Cardiac muscle cell (in vitro differentiated cells and primary cell): Measurements from ENCODE around the gene TSGA10IP. TPM values are rescaled to one million over a fixed set of nuclear protein-coding genes. Genes with fewer than 3 reads are reported as not detected.
A peak's percentile ranks its signal among the peaks of the same experiment; 100 is the strongest.

Experiments used
- DNase-seq, 2 donors: peaks; one replicate each; pipeline versions ENCODE4 v3.0.0 to v3.0.0-alpha.2; 2010 to 2017; ENCODE audit warnings: low read depth in 1 of 2, low spot score in 1 of 2
- H3K27ac ChIP-seq: fragments of 200-600 bp; sonication (generic); 2 replicates; pipeline ENCODE4 v1.5.1; 2016
- H3K27me3 ChIP-seq: fragments of 200-600 bp; sonication (generic); 2 replicates; pipeline ENCODE4 v1.6.0; 2016; ENCODE audit warnings: control low read depth
- H3K36me3 ChIP-seq: fragments of 200-600 bp; sonication (generic); 2 replicates; pipeline ENCODE4 v1.5.1; 2016; ENCODE audit warnings: control low read depth
- H3K4me1 ChIP-seq: fragments of 200-600 bp; sonication (generic); 2 replicates; pipeline ENCODE4 v1.8.1; 2017; ENCODE audit warnings: low read depth, mild to moderate bottlenecking, mixed run types
- H3K4me3 ChIP-seq: fragments of 200-600 bp; sonication (generic); 2 replicates; pipeline ENCODE4 v1.5.1; 2016; ENCODE audit warnings: mild to moderate bottlenecking
- H3K9me3 ChIP-seq: fragments of 200-600 bp; sonication (generic); 2 replicates; pipeline ENCODE4 v1.5.1; 2017; ENCODE audit warnings: low read depth, mild to moderate bottlenecking, control low read depth
- CTCF ChIP-seq: IDR thresholded peaks from 2 replicates; pipeline ENCODE4 v1.5.1; 2012; ENCODE audit warnings: low read depth, mild to moderate bottlenecking, low read length
- polyA plus RNA-seq: library from polyadenylated mRNA; unstranded; fragments of >200 nt; fragmentation: Nextera tagmentation; extraction: Ambion mirVana; gene quantifications from 2 replicates; pipeline ENCODE4 v1.2.1, GENCODE V29; 2016
- total RNA-seq: library from RNA; depleted of rRNA; stranded (reverse); fragments of >200 nt; gene quantifications from 2 replicates; pipeline ENCODE4 v1.2.3, GENCODE V29; 2016

The TSGA10IP gene
- total and polyA plus RNA-seq, 2 experiments from 2014 or later: 1.0 to 1.1 TPM

GRCh38 chr11:66006891-66007176 lies 61.6 kb downstream of the TSGA10IP start:
- no peak for TF ChIP-seq CTCF
- Histone ChIP-seq H3K27ac (no peak overlapping the region), H3K9me3 (no peaks in the 10 kb centered on the region), H3K4me1 (no peaks in the 10 kb centered on the region), H3K27me3 (peaks cover 16% of the 10 kb centered on the region), H3K4me3 (no peak overlapping the region), H3K36me3 (peaks cover 3% of the 10 kb centered on the region)
- no peak for DNase-seq

- H3K27me3 ChIP-seq: peaks cover 20% of the 10 kb centered on the region
- no peak overlapping the region for H3K27ac ChIP-seq
- no peak overlapping the region for H3K4me3 ChIP-seq
- no peaks in the 10 kb centered on the region for H3K4me1 ChIP-seq
- DNase-seq: peak in 1 of 2 donors; percentile 18
- H3K9me3 ChIP-seq: no peaks in the 10 kb centered on the region
- TF ChIP-seq CTCF: no peak
- peaks cover 3% of the 10 kb centered on the region for H3K36me3 ChIP-seq
These were observed 61.9 kb downstream of the TSGA10IP start for GRCh38 chr11:66007201-66007634.

- TF ChIP-seq CTCF: no peak
- H3K4me1 ChIP-seq: no peaks in the 10 kb centered on the region
- H3K9me3 ChIP-seq: no peaks in the 10 kb centered on the region
- H3K27ac ChIP-seq: no peak overlapping the region
- no peak for DNase-seq
- H3K27me3 ChIP-seq: peaks cover 24% of the 10 kb centered on the region
- H3K36me3 ChIP-seq: peaks cover 3% of the 10 kb centered on the region
- no peak overlapping the region for H3K4me3 ChIP-seq
These were observed 62.8 kb downstream of the TSGA10IP start for GRCh38 chr11:66008095-66008467.

- H3K4me1 ChIP-seq: no peaks in the 10 kb centered on the region
- no peak for DNase-seq
- H3K27ac ChIP-seq: no peak overlapping the region
- H3K9me3 ChIP-seq: no peaks in the 10 kb centered on the region
- H3K36me3 ChIP-seq: peaks cover 3% of the 10 kb centered on the region
- TF ChIP-seq CTCF: no peak
- H3K27me3 ChIP-seq: peaks cover 24% of the 10 kb centered on the region
- H3K4me3 ChIP-seq: no peak overlapping the region
These were observed 63.3 kb downstream of the TSGA10IP start for GRCh38 chr11:66008468-66009101.

Other genes with a start within 250 kb of the TSGA10IP start
- gene KAT5, start 233.2 kb upstream of the TSGA10IP start, total RNA-seq: 51.2 and 51.4 TPM in 2 replicates
- gene KAT5, start 233.2 kb upstream of the TSGA10IP start, polyA plus RNA-seq: 37.7 and 63.7 TPM in 2 replicates
- gene RNASEH2C, start 224.7 kb upstream of the TSGA10IP start, total RNA-seq: 83.7 and 108 TPM in 2 replicates
- 71.5 and 84.4 TPM in 2 replicates for gene RNASEH2C, start 224.7 kb upstream of the TSGA10IP start, polyA plus RNA-seq
- 18.1 and 24.3 TPM in 2 replicates for gene AP5B1, start 164.5 kb upstream of the TSGA10IP start, total RNA-seq
- gene AP5B1, start 164.5 kb upstream of the TSGA10IP start, polyA plus RNA-seq: 13.6 and 18.0 TPM in 2 replicates
- gene OVOL1, start 158.4 kb upstream of the TSGA10IP start, total RNA-seq: 0.15 and 0.60 TPM in 2 replicates
- gene OVOL1, start 158.4 kb upstream of the TSGA10IP start, polyA plus RNA-seq: 0.35 TPM in 1 of 2 replicates, not detected in the other
- gene SNX32, start 111.5 kb upstream of the TSGA10IP start, total RNA-seq: 5.9 and 6.0 TPM in 2 replicates
- gene SNX32, start 111.5 kb upstream of the TSGA10IP start, polyA plus RNA-seq: 13.2 and 21.4 TPM in 2 replicates
- 974 and 1,709 TPM in 2 replicates for gene CFL1, start 87.3 kb upstream of the TSGA10IP start, total RNA-seq
- gene CFL1, start 87.3 kb upstream of the TSGA10IP start, polyA plus RNA-seq: 1,641 and 2,660 TPM in 2 replicates
- gene MUS81, start 85.0 kb upstream of the TSGA10IP start, total RNA-seq: 74.3 and 88.9 TPM in 2 replicates
- gene MUS81, start 85.0 kb upstream of the TSGA10IP start, polyA plus RNA-seq: 80.3 and 82.7 TPM in 2 replicates
- 138 and 161 TPM in 2 replicates for gene EFEMP2, start 72.7 kb upstream of the TSGA10IP start, total RNA-seq
- 216 and 267 TPM in 2 replicates for gene EFEMP2, start 72.7 kb upstream of the TSGA10IP start, polyA plus RNA-seq
- gene CTSW, start 65.6 kb upstream of the TSGA10IP start, total RNA-seq: not detected in 2 replicates
- gene CTSW, start 65.6 kb upstream of the TSGA10IP start, polyA plus RNA-seq: 0.60 TPM in 1 of 2 replicates, not detected in the other
- gene FIBP, start 57.0 kb upstream of the TSGA10IP start, total RNA-seq: 140 and 220 TPM in 2 replicates
- gene FIBP, start 57.0 kb upstream of the TSGA10IP start, polyA plus RNA-seq: 143 and 199 TPM in 2 replicates
- 67.3 and 80.2 TPM in 2 replicates for gene CCDC85B, start 54.8 kb upstream of the TSGA10IP start, total RNA-seq
- gene CCDC85B, start 54.8 kb upstream of the TSGA10IP start, polyA plus RNA-seq: 83.4 and 96.5 TPM in 2 replicates
- 0.21 TPM in 1 of 2 replicates, not detected in the other for gene FOSL1, start 45.1 kb upstream of the TSGA10IP start, total RNA-seq
- gene FOSL1, start 45.1 kb upstream of the TSGA10IP start, polyA plus RNA-seq: 0.60 TPM in 1 of 2 replicates, not detected in the other
- gene C11orf68, start 26.4 kb upstream of the TSGA10IP start, total RNA-seq: 34.7 and 39.5 TPM in 2 replicates
- 73.1 and 86.5 TPM in 2 replicates for gene C11orf68, start 26.4 kb upstream of the TSGA10IP start, polyA plus RNA-seq
- gene DRAP1, start 26.1 kb upstream of the TSGA10IP start, total RNA-seq: 257 and 264 TPM in 2 replicates
- 230 and 288 TPM in 2 replicates for gene DRAP1, start 26.1 kb upstream of the TSGA10IP start, polyA plus RNA-seq
- gene SART1, start 16.3 kb downstream of the TSGA10IP start, total RNA-seq: 55.7 and 74.7 TPM in 2 replicates
- 51.6 and 59.4 TPM in 2 replicates for gene SART1, start 16.3 kb downstream of the TSGA10IP start, polyA plus RNA-seq
- 28.6 and 36.8 TPM in 2 replicates for gene EIF1AD, start 56.7 kb downstream of the TSGA10IP start, total RNA-seq
- 24.6 and 30.8 TPM in 2 replicates for gene EIF1AD, start 56.7 kb downstream of the TSGA10IP start, polyA plus RNA-seq
- 72.2 and 77.0 TPM in 2 replicates for gene BANF1, start 57.0 kb downstream of the TSGA10IP start, total RNA-seq
- gene BANF1, start 57.0 kb downstream of the TSGA10IP start, polyA plus RNA-seq: 441 and 496 TPM in 2 replicates
- not detected in 2 replicates for gene CST6, start 66.5 kb downstream of the TSGA10IP start, total RNA-seq
- gene CST6, start 66.5 kb downstream of the TSGA10IP start, polyA plus RNA-seq: not detected in 2 replicates
- gene CATSPER1, start 81.0 kb downstream of the TSGA10IP start, total RNA-seq: not detected in 2 replicates
- not detected in 2 replicates for gene CATSPER1, start 81.0 kb downstream of the TSGA10IP start, polyA plus RNA-seq
- 25.5 and 38.6 TPM in 2 replicates for gene GAL3ST3, start 103.7 kb downstream of the TSGA10IP start, total RNA-seq
- gene GAL3ST3, start 103.7 kb downstream of the TSGA10IP start, polyA plus RNA-seq: 14.8 and 22.3 TPM in 2 replicates
- 196 and 210 TPM in 2 replicates for gene SF3B2, start 106.9 kb downstream of the TSGA10IP start, total RNA-seq
- 184 and 189 TPM in 2 replicates for gene SF3B2, start 106.9 kb downstream of the TSGA10IP start, polyA plus RNA-seq
- gene PACS1, start 124.8 kb downstream of the TSGA10IP start, total RNA-seq: 62.1 and 62.6 TPM in 2 replicates
- gene PACS1, start 124.8 kb downstream of the TSGA10IP start, polyA plus RNA-seq: 61.6 and 97.8 TPM in 2 replicates